Measurements from ENCODE around the gene PLXNA1.

Gene PLXNA1

GRCh38 chr3:127003175-127003555 lies 20.2 kb downstream of the PLXNA1 start:
- DNase-seq = no peak

DNA sequence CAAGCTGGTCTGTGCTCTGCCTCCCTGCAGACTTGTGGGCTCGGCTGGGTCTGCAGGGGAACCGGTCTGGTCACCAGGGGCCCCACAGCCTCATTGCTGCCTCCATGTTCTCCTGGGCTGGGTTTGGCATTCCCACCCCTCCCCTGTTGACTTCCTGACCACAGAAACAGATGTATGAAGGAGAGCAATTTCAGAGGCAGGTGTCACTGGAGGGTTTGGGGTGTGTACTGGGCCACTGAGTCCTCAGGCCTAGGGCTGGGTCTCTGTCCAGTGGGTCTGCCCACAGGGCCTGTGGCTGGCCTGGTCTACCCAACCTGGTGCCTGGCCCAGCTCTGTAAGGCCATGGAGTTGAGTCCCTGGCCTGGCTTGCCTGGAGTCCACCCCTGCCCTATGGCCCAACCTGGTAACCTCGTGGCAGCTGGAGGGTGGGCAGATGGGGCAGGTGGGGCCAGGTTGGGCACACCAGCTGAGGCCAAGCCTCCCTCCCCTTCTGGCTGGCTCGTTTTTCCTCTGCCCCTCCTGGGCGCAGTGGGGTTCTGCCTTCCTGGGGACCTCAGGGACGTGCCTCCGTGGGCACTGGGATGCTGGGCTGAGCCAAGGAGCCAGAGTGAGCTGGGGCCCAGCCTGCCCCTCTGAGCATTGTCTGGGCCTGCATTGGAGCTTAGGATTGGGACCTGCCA lies 20.8 kb downstream of the PLXNA1 start:
- DNase-seq = no peak

- no peak for DNase-seq
Measured at GRCh38 chr3:127004641-127005397, 21.9 kb downstream of the PLXNA1 start.

- DNase-seq = no peak
Measured at GRCh38 chr3:127005864-127006500, 23.1 kb downstream of the PLXNA1 start.

- DNase-seq = no peak
Measured at GRCh38 chr3:127006781-127007436, 24.0 kb downstream of the PLXNA1 start.

DNA sequence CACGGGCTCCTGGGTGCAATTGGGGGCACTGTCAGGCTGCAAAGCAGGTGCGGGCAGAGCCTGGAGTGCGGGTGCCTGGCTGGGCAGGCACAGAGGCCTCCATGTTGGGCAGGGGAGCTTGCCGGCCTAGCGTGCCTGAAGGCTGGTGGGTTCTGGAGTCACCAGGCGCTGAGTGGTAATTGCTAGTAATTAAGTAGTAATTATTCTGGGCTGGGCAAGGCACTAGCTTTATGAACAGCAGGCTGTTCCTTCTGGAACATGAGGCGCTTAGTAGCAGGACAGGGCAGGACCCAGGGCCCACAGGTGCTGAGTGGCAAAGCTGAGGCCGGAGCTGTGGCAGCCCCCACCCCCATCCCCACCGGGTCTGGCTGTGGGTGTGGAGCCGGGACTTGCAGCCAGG lies 25.3 kb downstream of the PLXNA1 start:
- DNase-seq = no peak

DNA sequence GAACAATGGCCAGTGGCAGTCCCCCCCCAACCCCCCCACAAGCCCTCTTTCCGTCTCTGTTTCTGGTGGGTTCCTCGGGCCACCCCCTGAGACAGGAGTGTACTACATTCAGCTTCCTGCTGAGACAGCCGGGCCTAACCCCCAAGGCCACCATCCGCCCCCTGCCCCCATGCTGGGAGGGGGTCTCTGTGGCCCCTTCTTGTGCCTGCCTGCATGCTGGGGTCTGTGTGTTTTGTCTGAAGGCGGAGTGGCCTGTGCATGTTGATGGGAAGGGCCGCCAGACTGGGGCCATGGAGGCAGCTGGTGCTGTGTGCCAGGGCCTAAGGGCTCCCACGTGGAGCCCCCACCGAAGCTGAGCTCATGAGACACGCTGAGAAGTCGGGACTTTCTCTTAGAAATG lies 26.6 kb downstream of the PLXNA1 start:
- no peak for DNase-seq

DNA sequence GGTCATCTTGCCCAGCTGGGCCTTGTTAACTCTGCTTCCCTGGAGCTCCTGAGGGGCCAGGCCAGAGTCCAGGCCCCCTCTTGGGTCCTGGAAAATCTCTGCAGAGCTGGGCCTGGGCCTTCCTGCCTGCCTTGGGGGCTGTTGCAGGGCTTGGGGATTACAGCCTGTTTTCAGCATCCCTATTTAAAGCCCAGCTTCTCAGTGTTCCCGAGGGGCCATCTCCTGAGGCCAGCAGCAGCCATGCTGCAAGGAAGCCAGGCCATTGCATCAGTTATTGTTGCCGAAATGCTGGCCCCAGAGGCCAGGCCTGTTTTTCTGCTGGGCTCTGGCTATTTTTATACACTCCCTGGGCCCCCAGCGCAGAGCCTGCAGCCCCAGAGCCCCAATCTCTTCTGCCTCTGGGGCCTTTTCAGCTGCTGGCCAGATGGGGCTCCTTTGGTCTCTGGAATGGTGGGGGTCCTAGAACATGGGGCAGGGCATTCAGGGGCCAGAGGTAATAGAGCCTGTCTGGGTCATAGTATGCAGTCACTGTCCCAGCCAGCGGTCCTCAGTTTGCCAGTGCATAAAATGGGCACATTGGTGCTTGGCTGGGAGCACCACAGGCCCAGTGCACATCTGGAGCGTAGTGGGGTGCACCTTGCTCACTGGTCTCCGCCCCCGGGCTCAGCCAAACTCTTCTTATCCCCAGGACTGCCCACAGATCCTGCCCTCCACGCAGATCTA lies 28.5 kb downstream of the PLXNA1 start:
- no peak for DNase-seq

DNA sequence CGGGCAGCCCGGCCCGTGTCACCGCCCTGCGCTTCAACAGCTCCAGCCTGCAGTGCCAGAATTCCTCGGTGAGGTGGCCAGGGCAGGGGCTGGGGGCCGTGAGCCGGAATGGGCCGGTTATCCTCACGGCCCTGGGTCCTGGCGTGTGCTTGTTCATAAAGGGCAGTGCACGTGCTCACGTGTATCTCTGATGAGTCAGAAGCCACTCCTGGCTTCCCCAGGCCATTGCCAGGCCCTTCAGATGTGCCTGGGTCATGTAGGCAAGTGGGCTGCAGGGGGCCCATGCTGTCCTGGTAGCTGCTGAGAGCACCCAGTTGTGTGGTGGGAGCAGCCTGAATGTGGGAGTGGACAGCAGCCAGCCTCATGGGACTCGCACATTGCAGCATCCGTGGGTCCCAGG lies 29.2 kb downstream of the PLXNA1 start:
- DNase-seq = no peak

- DNase-seq = no peak
Measured at GRCh38 chr3:127013181-127013580, 30.3 kb downstream of the PLXNA1 start.

- no peak for DNase-seq
Measured at GRCh38 chr3:127013758-127014535, 31.0 kb downstream of the PLXNA1 start.

DNA sequence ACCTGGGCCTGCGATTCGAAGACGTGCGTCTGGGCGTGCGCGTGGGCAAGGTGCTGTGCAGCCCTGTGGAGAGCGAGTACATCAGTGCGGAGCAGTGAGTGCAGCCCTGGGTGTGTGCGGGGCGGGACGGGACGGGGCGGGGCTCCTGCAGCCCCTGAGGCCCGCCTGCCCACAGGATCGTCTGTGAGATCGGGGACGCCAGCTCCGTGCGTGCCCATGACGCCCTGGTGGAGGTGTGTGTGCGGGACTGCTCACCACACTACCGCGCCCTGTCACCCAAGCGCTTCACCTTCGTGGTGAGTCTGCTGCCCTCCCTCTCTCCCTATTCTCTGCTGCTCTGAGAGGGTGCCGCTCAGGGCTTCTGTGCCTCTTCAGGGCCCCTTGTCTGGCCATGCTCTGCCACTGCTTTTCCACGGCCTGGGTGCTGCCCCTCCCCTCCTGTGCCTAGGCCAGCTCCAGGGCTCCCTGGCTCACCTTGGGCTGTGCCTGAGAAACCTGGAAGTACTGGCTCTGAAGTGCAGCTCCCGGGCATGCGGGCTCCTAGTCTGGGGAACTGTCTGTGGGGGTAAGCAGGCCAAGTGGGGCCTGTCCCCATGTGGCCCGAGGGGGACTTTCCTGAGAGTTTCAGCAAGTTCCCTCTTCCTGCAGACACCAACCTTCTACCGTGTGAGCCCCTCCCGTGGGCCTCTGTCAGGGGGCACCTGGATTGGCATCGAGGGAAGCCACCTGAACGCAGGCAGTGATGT lies 31.8 kb downstream of the PLXNA1 start:
- DNase-seq = no peak

- DNase-seq = no peak
Measured at GRCh38 chr3:127015282-127016042, 32.5 kb downstream of the PLXNA1 start.

GRCh38 chr3:127016043-127016343 lies 33.1 kb downstream of the PLXNA1 start:
- no peak for DNase-seq

DNA sequence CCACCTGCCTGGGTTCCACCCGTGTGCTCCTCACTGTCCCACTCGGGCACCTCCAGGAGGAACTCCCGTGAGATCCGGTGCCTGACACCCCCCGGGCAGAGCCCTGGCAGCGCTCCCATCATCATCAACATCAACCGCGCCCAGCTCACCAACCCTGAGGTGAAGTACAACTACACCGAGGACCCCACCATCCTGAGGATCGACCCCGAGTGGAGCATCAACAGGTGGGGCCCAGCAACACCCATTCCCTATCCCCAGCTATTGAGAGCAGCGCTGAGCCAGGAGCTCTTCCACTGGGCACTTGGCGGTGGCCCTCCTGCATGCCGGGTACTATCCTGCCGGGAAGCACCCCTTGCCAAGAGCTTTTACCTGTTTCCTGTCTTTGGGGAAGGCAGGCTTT lies 33.5 kb downstream of the PLXNA1 start:
- no peak for DNase-seq

DNA sequence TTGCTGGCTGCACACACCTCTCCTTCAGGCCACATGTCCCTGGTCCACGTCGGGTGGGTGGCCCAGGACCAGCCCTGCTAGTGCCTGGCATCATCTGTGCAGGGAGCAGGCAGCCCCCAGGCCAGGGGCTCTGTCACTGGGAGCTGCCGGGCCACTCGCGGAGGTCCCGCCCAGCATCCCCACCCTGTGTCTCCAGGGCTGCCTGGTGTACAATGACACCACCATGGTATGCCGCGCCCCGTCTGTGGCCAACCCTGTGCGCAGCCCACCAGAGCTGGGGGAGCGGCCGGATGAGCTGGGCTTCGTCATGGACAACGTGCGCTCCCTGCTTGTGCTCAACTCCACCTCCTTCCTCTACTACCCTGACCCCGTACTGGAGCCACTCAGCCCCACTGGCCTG lies 34.3 kb downstream of the PLXNA1 start:
- DNase-seq = no peak

GRCh38 chr3:127017781-127018180 lies 34.9 kb downstream of the PLXNA1 start:
- no peak for DNase-seq

DNA sequence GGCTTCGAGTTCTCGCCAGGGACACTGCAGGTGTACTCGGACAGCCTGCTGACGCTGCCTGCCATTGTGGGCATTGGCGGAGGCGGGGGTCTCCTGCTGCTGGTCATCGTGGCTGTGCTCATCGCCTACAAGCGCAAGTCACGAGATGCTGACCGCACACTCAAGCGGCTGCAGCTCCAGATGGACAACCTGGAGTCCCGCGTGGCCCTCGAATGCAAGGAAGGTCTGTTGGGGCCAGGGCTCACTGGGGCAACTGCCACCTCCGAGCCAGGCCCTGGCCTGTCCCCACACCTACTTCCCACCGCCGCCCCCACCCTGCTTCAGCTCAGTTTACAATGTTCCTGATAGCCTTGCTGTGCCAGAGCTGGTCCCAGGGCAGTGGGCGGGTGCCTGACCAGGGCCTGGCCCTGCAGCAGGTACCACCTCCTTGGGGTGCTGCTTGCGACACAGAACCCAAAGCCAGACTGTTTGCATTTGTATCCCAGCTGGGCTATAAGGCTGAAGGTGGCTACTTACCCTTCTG lies 35.5 kb downstream of the PLXNA1 start:
- no peak for DNase-seq

DNA sequence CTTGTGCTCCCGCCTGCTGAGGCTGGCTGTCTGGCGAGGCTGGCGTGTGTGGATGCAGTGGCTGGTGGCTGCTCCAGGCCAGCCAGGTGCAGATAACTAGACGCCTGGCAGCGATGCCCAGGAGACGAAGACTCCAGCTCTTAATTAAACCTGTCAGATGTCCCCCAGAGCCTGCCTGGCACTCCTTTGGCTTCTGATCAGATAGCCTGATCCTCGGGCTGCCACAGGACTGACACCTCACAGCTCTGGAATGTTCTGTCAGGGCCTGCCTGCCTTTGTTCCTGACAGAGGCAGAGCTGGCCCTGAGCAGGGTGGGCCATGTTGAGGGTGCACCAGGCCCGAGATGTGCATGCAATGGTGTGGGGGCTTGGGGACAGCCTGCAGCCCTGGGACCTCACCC lies 36.5 kb downstream of the PLXNA1 start:
- no peak for DNase-seq

DNA sequence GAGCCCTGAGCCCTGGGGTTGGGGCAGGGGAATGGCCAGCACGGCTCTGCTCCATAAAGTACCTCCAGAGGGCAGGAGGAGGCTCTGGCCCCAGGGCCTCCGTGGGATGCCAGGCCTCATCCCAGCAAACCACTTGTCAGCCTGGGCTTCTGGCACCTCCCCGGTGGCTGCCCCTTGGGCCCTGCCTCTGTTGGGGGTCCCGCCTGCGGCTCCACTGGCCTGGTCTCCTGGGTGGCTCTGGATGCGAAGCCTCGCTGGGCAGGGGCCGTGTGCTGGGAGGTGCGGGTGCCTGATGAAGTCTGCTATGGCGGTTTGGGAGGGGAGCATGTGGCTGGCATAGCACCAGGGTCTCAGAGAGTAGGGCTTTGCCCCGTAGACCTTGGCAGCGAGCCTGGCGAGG lies 37.6 kb downstream of the PLXNA1 start:
- no peak for DNase-seq

DNA sequence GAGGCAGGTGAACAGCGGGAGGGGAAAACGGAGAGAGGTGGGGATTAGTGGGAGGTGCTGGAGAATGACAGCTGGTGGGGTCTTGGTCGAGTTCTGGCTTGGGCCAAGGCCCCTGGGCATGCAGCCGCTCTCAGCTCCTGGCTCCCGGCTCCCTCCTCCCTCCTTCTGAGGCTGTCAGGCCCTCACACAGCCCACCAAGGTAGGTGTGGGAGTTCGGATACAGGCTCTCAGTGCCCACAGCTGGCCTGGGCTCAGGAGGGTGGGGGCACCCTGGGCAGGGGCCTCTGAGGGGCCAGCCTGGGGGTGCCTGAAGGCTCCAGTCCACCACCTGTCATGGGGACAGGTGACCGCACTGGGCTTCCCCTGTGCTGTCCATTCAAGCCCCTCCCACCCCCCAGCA lies 39.9 kb downstream of the PLXNA1 start:
- no peak for DNase-seq

Data from NCI-H1694 (cell line).